HG02610 (cell line): ENCODE results near the gene RYK.
A peak's percentile ranks its signal among the peaks of the same experiment; 100 is the strongest.
"Not testable (repeated sequence)": the region's sequence is repeated elsewhere in the genome, so short reads cannot be mapped to it uniquely, and the experiment has no call there.

Source experiments
- ATAC-seq: cut with Tn5 transposase; IDR thresholded peaks from one replicate; pipeline ENCODE4 v1.9.1; 2021; ENCODE audit warnings: mild to moderate bottlenecking, moderate library complexity; ENCODE audit not compliant: unreplicated experiment

Gene RYK

DNA sequence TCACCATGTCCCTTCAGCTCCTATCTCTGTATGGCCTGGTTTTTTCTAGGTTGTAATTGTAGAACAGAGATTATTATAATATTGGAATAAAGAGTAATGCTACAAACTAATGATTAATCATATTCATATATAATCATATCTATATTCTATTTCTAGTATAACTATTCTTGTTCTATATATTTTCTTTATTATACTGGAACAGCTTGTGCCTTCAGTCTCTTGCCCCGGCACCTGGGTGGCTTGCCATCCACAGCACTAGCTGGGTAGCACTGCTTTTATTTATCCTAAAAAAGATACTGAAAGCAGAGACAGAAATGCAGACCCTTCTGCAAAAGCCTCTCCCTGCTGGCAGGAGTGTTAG lies 25.9 kb downstream of the RYK start:
- ATAC-seq, result not testable (repeated sequence)

GRCh38 chr3:134222835-134223234 lies 27.8 kb downstream of the RYK start:
- ATAC-seq, result no peak

DNA sequence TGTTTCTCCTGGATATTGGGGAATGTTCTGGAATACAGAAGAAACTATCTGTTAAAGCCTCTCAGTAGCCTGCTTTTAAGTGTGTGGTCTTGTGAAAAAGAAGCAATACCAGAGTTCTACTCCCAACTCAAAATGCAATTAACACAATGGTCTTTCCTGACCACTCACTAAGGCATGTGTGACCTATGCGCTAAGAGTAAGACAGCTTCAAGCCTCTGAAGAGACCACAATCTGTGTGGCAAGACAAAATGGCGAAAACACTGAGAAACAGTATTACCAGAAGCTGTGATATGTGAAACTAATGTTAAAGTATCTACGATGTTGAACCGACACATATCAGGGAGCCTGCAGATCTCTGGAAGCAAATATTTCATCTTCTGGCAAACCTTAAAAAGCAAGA lies 33.8 kb downstream of the RYK start:
- ATAC-seq, result no peak

GRCh38 chr3:134216191-134216764 lies 34.4 kb downstream of the RYK start:
- ATAC-seq, result no peak

- peak; percentile 43 for ATAC-seq
Measured at GRCh38 chr3:134214239-134214638, 36.4 kb downstream of the RYK start.

GRCh38 chr3:134212967-134213665 lies 37.5 kb downstream of the RYK start:
- ATAC-seq, result peak; percentile 69

DNA sequence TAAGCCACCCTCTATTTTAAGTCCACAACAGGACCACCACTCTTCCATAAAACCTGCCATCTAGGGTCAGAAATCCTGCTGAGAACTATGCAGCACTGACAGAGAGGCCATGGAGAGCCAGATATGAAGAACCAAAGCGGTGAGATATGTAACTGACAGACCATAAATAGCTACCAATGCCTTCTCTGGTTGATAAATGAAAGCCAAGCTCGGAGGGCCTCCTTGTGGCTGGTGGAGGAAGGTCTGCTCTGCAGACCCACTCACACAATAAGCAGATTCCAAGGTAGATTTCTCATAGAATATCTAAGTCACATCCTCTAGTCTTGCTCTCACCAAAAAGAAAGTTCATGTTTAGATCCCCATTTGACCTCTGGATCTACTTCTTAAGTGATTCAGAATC lies 38.9 kb downstream of the RYK start:
- ATAC-seq, result peak; percentile 57

DNA sequence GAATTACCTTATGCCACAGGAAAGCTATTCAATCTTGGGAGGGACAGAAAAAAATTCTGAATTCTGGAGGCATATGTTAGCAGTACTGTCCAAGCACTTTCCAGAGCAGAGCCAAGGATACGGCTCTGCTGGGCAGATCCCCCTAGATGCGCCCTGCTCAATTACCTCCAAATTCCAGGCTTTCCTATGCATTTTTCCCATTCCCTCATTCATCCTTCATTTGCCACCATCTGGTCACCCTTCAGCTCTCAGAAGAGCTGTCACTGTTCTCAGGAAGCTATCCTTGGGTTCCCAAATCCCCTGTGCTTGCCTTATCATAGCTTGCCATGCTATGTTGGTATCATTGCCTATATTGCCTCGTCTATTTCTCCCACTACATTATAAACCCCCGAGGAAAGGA lies 45.2 kb downstream of the RYK start:
- no peak for ATAC-seq

- ATAC-seq, result no peak
Measured at GRCh38 chr3:134201201-134202130, 49.2 kb downstream of the RYK start.

- ATAC-seq, result not testable (repeated sequence)
Measured at GRCh38 chr3:134199880-134200279, 50.8 kb downstream of the RYK start.

GRCh38 chr3:134199240-134199639 lies 51.4 kb downstream of the RYK start:
- no peak for ATAC-seq

DNA sequence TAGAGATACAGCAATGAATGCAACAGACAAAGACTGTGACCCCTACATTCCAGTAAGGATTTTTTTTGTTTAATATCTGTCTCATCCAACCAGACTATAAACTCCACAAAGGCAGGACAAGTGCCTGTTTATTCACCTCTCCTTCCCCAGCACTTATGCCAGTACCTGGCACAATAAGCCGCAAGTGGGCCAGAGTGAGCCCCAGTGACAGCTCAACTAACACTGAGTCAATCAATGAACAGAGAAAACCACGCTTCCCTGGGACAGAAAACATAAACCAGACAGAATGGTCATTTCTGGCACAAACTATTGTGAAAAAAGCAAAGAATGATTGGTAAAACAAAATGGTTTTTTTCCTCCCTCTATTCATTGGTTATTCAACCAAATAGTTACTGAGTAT lies 52.2 kb downstream of the RYK start:
- no peak for ATAC-seq

DNA sequence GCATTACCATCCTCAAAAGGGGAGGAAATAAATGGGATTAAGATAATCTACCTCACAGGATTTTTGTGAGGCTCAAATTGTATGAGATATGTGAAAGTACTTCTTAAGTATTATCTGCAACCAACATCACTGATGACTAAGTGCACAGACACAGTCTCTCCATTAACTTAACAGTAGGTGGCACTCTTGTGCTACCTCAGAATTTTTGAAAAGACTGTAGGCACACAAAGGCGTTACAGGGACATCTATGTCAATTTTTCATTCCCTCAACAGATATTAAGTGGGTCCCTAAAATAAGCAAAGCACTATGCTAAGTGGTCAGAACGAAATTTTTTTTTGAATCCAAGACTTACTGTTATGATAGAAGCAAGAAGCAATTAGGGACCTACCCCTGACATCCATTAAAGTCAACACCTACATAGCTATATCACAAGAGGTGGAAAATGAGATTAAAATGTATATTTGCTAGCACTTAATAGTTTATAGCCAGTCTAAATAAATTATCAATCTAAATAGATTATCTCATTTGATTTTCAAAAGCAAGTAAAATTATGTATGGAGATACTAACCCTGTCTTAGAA lies 52.9 kb downstream of the RYK start:
- ATAC-seq, result no peak

DNA sequence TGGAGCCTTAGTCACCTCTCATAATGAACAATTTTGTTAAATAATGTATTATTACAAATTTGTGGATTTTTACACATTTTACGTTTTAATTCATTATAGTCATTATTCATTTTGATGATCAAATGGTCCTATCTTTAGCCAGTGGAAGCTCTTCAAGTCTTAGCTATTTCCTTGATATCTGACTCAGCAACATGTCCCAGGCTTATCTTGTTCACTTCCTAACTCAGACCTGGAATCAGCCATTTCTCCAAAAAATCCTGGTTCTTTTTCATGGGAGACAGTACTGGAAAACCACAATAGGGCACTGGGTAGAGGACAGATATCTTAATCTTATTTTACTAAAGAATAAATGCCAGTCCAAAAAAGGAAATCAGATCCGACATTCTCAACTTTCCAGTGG lies 56.4 kb downstream of the RYK start:
- no peak for ATAC-seq

DNA sequence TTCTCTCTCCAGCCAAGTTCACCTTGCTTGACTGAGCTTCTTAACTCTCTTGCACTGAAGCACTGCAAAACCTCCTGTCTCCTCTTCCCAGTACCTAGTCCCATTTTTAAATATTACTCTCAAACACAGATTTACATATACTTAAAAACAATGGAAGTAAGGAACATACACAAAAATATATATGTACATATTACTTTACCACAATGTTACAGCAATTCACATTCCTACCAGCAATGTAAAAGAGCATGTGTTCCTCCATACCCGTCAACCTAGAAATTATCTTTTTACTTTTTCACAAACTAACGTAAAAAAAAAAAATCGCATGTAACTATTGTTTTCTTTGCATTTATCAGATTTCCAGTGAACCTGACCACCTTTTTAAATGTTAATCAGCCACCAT lies 60.4 kb downstream of the RYK start:
- no peak for ATAC-seq

DNA sequence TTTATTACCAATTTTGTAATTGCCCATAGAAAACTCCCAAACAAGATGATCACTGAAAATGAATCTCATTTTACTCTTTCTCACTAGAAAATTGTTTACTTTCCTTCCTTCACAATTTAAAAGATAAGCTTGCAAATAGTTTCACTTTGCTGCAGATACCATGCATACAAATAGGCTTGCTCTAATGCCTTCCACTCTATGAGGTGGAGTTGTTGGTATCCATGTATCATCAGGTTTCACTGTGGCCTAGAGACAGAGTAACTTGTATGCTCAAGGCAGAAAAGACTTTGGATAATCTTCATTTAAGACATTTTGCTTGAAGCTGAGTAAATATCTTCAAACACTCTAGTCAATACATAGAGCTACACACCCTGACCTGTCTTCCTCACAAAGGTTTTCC lies 60.8 kb downstream of the RYK start:
- ATAC-seq, result no peak

DNA sequence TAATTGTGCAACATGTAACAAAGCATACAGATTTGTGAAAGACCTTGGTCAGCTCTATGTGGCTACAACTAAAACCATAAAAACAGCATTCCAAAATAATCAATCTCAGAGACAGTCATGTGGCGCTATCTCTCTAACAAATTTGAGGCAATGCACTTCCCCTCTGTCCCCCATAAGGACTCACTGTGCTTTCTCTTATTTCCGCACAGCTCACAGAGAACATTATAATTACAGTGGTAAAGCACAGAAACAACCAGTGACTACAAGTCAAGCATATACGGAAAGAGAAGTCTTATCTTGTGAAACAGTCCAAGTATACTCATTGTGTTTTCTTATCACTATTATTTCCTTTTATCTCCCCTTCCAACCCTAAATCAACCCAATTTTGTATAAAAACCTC lies 64.3 kb downstream of the RYK start:
- no peak for ATAC-seq

- no peak for ATAC-seq
Measured at GRCh38 chr3:134180761-134181160, 69.9 kb downstream of the RYK start.

DNA sequence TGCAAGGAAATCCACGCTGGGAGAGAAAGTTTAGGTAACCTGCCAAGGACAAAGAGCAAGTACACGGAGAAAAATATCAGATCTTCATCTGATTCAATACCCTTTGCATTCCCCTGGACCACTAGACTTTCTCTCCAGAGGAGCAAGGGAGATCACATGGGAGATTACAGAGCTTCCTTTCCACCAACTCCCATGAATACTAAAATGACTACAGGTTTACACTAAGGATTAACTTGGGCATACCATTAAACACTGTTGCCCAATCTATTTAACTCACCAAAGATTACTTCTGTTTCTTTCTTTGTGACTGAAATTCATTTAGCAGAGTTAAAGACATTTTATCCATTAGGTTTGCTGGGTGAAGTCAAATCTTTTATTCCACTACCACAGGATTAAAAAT lies 71.2 kb downstream of the RYK start:
- no peak for ATAC-seq

- no peak for ATAC-seq
Measured at GRCh38 chr3:134163096-134163495, 87.6 kb downstream of the RYK start.

GRCh38 chr3:134161898-134162615 lies 88.6 kb downstream of the RYK start:
- no peak for ATAC-seq
